ENCODE measurements around the gene FAM53A.

FAM53A gene

DNA sequence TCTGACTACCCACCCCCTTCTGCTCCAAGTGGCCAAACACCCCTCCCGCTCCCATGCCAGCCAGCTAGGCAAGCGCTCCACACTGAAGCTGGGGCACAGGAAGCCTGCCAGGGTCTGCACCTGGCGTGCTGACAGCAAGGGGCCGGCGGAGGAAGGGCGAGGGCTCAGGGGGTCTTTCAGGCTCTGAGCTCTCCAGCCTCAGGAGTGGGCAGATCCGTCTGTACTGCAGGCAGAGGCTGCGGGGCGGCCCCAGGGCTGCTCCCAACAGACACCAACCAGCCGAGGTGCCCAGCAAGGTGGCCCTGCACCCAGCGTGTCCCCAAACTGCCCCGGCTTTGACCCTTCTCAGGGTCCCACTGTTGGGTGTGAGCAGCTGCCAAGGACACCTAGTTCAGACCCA is 14.8 kb downstream of the FAM53A start:
- H3K4me3 Mint-ChIP-seq = no peak overlapping the region
- H3K4me1 Mint-ChIP-seq = peaks cover 7% of the 10 kb centered on the region
- peaks cover 17% of the 10 kb centered on the region for H3K27me3 Mint-ChIP-seq (ENCODE audit: low read depth, poor library complexity)
- no peak overlapping the region for H3K27ac Mint-ChIP-seq
- no peaks in the 10 kb centered on the region for H3K9me3 Mint-ChIP-seq
- TF ChIP-seq, protein P1, sequence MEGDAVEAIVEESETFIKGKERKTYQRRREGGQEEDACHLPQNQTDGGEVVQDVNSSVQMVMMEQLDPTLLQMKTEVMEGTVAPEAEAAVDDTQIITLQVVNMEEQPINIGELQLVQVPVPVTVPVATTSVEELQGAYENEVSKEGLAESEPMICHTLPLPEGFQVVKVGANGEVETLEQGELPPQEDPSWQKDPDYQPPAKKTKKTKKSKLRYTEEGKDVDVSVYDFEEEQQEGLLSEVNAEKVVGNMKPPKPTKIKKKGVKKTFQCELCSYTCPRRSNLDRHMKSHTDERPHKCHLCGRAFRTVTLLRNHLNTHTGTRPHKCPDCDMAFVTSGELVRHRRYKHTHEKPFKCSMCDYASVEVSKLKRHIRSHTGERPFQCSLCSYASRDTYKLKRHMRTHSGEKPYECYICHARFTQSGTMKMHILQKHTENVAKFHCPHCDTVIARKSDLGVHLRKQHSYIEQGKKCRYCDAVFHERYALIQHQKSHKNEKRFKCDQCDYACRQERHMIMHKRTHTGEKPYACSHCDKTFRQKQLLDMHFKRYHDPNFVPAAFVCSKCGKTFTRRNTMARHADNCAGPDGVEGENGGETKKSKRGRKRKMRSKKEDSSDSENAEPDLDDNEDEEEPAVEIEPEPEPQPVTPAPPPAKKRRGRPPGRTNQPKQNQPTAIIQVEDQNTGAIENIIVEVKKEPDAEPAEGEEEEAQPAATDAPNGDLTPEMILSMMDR (IDR thresholded peaks at IDR 0.05) = no peak
- H3K36me3 Mint-ChIP-seq (ENCODE audit: low read depth) = no peaks in the 10 kb centered on the region
- no peak for DNase-seq

DNA sequence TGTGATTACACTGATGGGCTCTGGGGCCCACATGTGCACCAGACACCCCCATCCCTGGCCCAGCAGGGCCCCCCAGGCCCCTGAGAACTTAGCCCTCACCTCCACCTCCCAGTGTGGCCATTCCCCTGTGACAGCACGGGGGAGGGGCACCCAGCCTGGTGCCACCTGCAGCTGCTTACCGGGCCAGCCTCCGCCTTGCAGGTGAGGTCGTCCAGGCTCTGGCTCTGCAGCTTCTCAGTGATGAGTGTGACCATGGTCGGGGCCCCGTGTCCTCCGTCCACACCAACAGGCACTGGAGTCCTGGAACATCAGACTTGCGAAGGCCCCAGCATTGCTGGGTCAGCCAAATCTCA is 15.6 kb downstream of the FAM53A start:
- H3K9me3 Mint-ChIP-seq = no peaks in the 10 kb centered on the region
- TF ChIP-seq, protein P1 (IDR thresholded peaks at IDR 0.05) = no peak
- no peak overlapping the region for H3K27ac Mint-ChIP-seq
- DNase-seq = no peak
- peaks cover 7% of the 10 kb centered on the region for H3K4me1 Mint-ChIP-seq
- peaks cover 17% of the 10 kb centered on the region for H3K27me3 Mint-ChIP-seq (ENCODE audit: low read depth, poor library complexity)
- H3K36me3 Mint-ChIP-seq (ENCODE audit: low read depth) = no peaks in the 10 kb centered on the region
- H3K4me3 Mint-ChIP-seq = no peak overlapping the region

DNA sequence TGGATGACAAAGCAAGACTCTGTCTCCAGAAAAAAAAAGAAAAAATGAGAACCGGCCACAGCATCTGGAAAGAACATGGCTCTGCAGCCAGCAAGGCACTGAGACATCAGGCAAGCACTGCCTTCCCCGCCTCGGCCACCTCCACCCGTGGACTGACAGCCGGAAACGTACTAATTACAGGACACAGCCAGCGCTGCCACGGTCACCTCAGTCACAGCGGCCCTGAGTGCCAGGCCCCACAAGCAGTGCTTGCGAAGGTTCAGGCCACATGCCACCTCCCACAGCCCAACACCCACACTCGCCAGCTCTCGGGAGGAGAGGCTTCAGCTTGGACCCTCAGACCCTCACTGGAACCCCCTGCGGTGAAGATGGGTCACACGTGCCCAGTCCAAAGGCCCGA is 16.8 kb downstream of the FAM53A start:
- Mint-ChIP-seq H3K27ac (no peak overlapping the region), H3K4me3 (no peak overlapping the region), H3K36me3 (ENCODE audit: low read depth) (no peaks in the 10 kb centered on the region)

GRCh38 chr4:1666391-1666790 is 17.7 kb downstream of the FAM53A start:
- Mint-ChIP-seq H3K4me1 (peaks cover 7% of the 10 kb centered on the region), H3K36me3 (ENCODE audit: low read depth) (no peaks in the 10 kb centered on the region), H3K9me3 (no peaks in the 10 kb centered on the region), H3K27ac (no peak overlapping the region), H3K27me3 (ENCODE audit: low read depth, poor library complexity) (peaks cover 17% of the 10 kb centered on the region), H3K4me3 (no peak overlapping the region)
- TF ChIP-seq, protein P1 (IDR thresholded peaks at IDR 0.05) = no peak
- no peak for DNase-seq

More for the DNA sequence above, 16.8 kb downstream of the FAM53A start:
- DNase-seq = no peak
- H3K9me3 Mint-ChIP-seq = no peaks in the 10 kb centered on the region
- TF ChIP-seq, protein P1 (IDR thresholded peaks at IDR 0.05) = no peak
- H3K4me1 Mint-ChIP-seq = peaks cover 7% of the 10 kb centered on the region
- peaks cover 17% of the 10 kb centered on the region for H3K27me3 Mint-ChIP-seq (ENCODE audit: low read depth, poor library complexity)

DNA sequence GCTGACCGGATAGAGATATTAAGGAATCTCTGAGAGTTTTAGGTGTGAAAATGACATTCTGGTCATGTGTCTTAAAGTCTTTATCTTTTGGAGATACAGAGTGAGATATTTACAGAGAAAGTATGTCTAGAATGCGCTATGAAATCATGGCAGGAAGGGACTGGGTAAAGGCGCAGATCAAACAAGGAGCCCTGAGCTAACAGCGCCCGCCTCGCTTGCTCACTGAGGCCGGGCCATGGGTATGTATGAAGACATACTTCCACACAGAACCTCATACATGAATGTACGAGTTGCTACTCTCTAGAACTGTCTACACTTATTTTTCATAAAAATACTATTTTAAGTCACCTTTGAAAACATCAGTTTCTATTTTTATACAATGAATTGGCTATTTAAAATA is 20.0 kb downstream of the FAM53A start:
- Mint-ChIP-seq H3K9me3 (no peaks in the 10 kb centered on the region), H3K4me1 (peaks cover 7% of the 10 kb centered on the region), H3K27me3 (ENCODE audit: low read depth, poor library complexity) (peaks cover 9% of the 10 kb centered on the region), H3K4me3 (no peak overlapping the region), H3K36me3 (ENCODE audit: low read depth) (no peaks in the 10 kb centered on the region), H3K27ac (no peak overlapping the region)
- no peak for DNase-seq
- TF ChIP-seq, protein P1 (IDR thresholded peaks at IDR 0.05) = no peak

DNA sequence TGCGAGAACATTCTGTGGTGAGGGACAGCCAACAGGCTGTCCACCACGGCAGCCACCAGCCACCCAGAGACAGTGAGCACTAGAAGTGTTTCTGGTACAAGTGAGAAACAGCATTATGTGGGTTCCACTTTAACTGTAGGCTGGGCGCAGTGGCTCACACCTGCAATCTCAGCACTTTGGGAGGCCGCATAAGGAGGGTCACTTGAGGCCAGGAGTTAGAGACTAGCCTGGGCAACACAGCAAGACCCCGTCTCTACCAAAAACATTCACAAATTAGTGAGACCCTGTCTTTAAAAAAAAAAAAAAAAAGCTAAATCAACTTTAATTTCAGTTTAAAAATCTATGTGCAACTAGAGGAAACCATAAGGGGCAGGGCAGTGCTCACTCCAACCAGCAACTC is 20.6 kb downstream of the FAM53A start:
- Mint-ChIP-seq H3K36me3 (ENCODE audit: low read depth) (no peaks in the 10 kb centered on the region), H3K9me3 (no peaks in the 10 kb centered on the region), H3K4me1 (peaks cover 2% of the 10 kb centered on the region), H3K27ac (no peak overlapping the region), H3K27me3 (ENCODE audit: low read depth, poor library complexity) (peaks cover 9% of the 10 kb centered on the region), H3K4me3 (no peak overlapping the region)
- TF ChIP-seq, protein P1 (IDR thresholded peaks at IDR 0.05) = no peak
- DNase-seq = no peak

Measured in nephron progenitor cell (in vitro differentiated cells).